PFSK-1 (cell line): ENCODE data around the gene OGFR.

Experiments
- POLR2AphosphoS5 ChIP-seq: IDR thresholded peaks from 2 replicates; pipeline ENCODE4 v1.6.1; 2012; ENCODE audit warnings: low read depth, mild to moderate bottlenecking, control low read depth, low read length, moderate library complexity
- REST ChIP-seq, 2 experiments: IDR thresholded peaks; 2 replicates each; pipeline versions ENCODE4 v1.6.1 to v1.8.0; 2011 to 2012; ENCODE audit warnings: low read depth in 2 of 2, low read length in 2 of 2, control low read depth in 1 of 2, inconsistent platforms in 1 of 2, mild to moderate bottlenecking in 1 of 2, moderate library complexity in 1 of 2; ENCODE audit not compliant: insufficient read depth in 1 of 2
- TAF1 ChIP-seq: IDR thresholded peaks from 2 replicates; pipeline ENCODE4 v1.6.1; 2012; ENCODE audit warnings: low read length, control low read depth, borderline replicate concordance; ENCODE audit not compliant: insufficient read depth

GRCh38 chr20:62830251-62830650, 25.6 kb downstream of the OGFR start:
- no peak for TF ChIP-seq REST (IDR thresholded peaks at IDR 0.05; ENCODE audit: insufficient read depth in 1 of 2, low read depth in 2 of 2, low read length in 2 of 2)
- no peak for TF ChIP-seq TAF1
- no peak for TF ChIP-seq POLR2AphosphoS5
